Kidney epithelial cell (primary cell): Measurements from ENCODE around the gene ITGB4. TPM values are rescaled to one million over a fixed set of nuclear protein-coding genes. Genes with fewer than 3 reads are reported as not detected.
A peak's percentile ranks its signal among the peaks of the same experiment; 100 is the strongest.

Experiments used
- DNase-seq: peaks from one replicate; pipeline ENCODE4 v3.0.0-alpha.2; 2010; ENCODE audit warnings: low read depth
- H3K27me3 ChIP-seq: 2 replicates; pipeline ENCODE4 v1.6.0; 2011; ENCODE audit warnings: low read length; ENCODE audit not compliant: control insufficient read depth, insufficient read depth
- H3K36me3 ChIP-seq: 2 replicates; pipeline ENCODE4 v1.5.1; 2011; ENCODE audit warnings: low read length; ENCODE audit not compliant: control insufficient read depth, insufficient read depth
- H3K4me3 ChIP-seq: 2 replicates; pipeline ENCODE4 v1.5.1; 2011; ENCODE audit warnings: low read depth, mild to moderate bottlenecking, control low read depth, low read length
- CTCF ChIP-seq: IDR thresholded peaks from 2 replicates; pipeline ENCODE4 v1.5.1; 2011; ENCODE audit warnings: mild to moderate bottlenecking, moderate library complexity, low read length, control low read depth, inconsistent platforms; ENCODE audit not compliant: insufficient read depth, poor library complexity, severe bottlenecking
- total RNA-seq: library from RNA; depleted of rRNA; stranded (reverse); fragments of >200 nt; gene quantifications from 2 replicates; pipeline ENCODE4 v1.2.3, GENCODE V29; 2015

The ITGB4 gene
- total RNA-seq, 1 donor from 2014 or later, result 17.8 TPM

- TF ChIP-seq CTCF, result no peak
- H3K4me3 ChIP-seq, result no peak overlapping the region
- H3K27me3 ChIP-seq, result no peaks in the 10 kb centered on the region
- no peaks in the 10 kb centered on the region for H3K36me3 ChIP-seq
- DNase-seq, result no peak
Measured at GRCh38 chr17:75762513-75763268, 41.4 kb downstream of the ITGB4 start.

DNA sequence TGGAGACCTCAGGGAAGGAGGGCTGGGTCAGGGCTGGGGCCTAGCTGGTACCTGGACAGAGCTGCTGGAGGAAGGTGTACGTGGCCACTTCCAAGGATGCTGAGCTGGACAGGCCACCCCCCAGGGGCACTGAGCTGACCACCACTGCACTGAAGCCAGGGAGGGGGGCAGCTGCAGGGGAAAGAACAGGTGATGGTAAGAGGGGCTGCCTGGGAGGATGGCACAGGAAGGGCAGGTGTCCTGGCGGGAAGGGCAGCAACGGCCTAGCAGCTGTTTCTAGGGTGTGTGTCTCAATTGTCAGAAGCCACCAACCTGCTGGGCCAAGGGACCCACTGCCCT, 42.0 kb downstream of the ITGB4 start:
- TF ChIP-seq CTCF, result no peak
- Histone ChIP-seq H3K27me3 (no peaks in the 10 kb centered on the region), H3K4me3 (no peak overlapping the region), H3K36me3 (no peaks in the 10 kb centered on the region)
- no peak for DNase-seq

GRCh38 chr17:75763613-75764416, 42.6 kb downstream of the ITGB4 start:
- Histone ChIP-seq H3K4me3 (peak overlapping the region; percentile 53), H3K27me3 (no peaks in the 10 kb centered on the region), H3K36me3 (no peaks in the 10 kb centered on the region)
- DNase-seq, result no peak
- no peak for TF ChIP-seq CTCF

DNA sequence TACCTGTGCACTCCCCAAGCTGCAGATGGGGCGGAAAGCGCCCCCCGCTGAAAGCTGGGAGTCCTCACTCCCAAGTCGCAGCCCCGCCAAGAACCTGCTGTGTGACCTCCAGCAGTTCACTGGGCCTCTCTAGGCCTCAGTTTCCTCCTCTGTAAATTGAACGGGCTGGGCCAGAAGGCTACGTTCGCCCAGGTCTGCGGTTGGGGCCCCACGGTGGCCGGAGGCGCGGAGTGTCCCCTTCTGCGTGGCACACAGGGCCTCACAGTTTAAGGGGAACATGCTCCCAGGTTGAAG, 43.1 kb downstream of the ITGB4 start:
- no peak for DNase-seq

DNA sequence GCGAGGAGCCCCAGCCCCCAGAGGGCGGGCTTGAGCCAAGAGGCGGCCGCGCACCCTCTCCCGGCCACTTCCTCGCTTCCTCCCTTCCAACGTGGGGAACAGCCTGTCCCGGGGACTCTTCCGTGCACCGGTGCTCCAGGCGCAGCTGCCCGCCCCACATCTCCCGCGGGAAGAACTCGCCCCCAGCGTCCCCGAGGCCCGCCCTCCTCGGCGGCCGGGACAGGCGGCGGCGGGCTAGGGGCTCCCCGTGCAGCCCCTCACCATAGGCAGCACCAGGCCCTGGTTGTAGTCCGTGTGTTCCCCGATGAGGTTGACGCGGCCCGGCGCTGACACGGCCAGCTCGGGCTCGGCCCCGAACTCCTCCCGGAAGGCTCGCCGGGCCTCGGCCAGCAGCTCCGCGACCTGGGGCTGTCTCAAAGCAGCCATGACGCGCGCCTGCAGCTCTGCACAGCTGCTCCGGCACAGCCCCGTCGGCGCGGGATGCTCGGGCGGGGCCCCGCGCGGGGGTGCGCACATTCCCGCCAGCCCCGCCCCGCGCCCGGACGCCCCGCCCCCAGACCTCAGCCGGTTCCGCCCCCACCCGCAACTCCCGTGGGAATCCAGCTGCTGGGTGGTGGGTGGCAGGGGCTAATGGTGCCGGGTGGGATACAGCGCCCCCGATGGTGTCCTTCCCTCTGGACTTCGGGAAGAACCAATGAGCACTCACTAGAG, 43.6 kb downstream of the ITGB4 start, which contains the start of gene GALK1:
TSS of gene GALK1 (minus strand) at position 482 of the 711 bp plus-strand sequence. CDS start at position 426, 56 bp downstream.
- no peaks in the 10 kb centered on the region for H3K27me3 ChIP-seq
- no peaks in the 10 kb centered on the region for H3K36me3 ChIP-seq
- peak; percentile 71 for TF ChIP-seq CTCF
- peak within 1 kb of the TSS; percentile 53 for H3K4me3 ChIP-seq
- DNase-seq, result no peak

More for the DNA sequence above, 43.1 kb downstream of the ITGB4 start:
- no peak for TF ChIP-seq CTCF
- Histone ChIP-seq H3K36me3 (no peaks in the 10 kb centered on the region), H3K4me3 (peak overlapping the region; percentile 53), H3K27me3 (no peaks in the 10 kb centered on the region)
